A549 (cell line): ENCODE measurements around the gene PPP1R3E. TPM values are rescaled to one million over a fixed set of nuclear protein-coding genes. Genes with fewer than 3 reads are reported as not detected.
A peak's percentile ranks its signal among the peaks of the same experiment; 100 is the strongest.

Source experiments
- ATAC-seq, 2 experiments: fragments of 200-7000 bp in 1 of 2; fragments of >200 bp in 1 of 2; cut with Nextera tagmentation in 1 of 2; cut with Tn5 transposase in 1 of 2; 3 replicates each; pipeline versions ENCODE4 v1.8.0 to v1.9.1; 2018 to 2020; ENCODE audit warnings: mild to moderate bottlenecking in 1 of 2, moderate library complexity in 1 of 2
- CTCF ChIA-PET: fragments of 300-600 bp; sonication (Branson Sonifier 250); formaldehyde crosslinking; extraction: SDS; loops from one replicate; lab custom pipeline; 2021; ENCODE audit warnings: antibody characterized with exemption, inconsistent platforms; lab: Yijun Ruan, JAX
- POLR2A ChIA-PET: fragments of 350-600 bp; formaldehyde crosslinking; extraction: SDS; loops from one replicate; lab custom pipeline; 2021; ENCODE audit warnings: antibody characterized with exemption, inconsistent platforms; lab: Yijun Ruan, JAX
- DNase-seq, 2 experiments: peaks; one replicate each; pipeline versions ENCODE4 v3.0.0 to v3.0.0-alpha.2; 2011 to 2016; ENCODE audit warnings: low read depth in 1 of 2, low spot score in 1 of 2
- FAIRE-seq: peaks from 2 replicates; lab custom pipeline; 2011; peaks lifted over from hg19 to GRCh38; lab: Jason Lieb, UNC
- H3K27ac ChIP-seq, 2 experiments: fragments of >200 bp; sonication (Bioruptor Twin); formaldehyde crosslinking; 3 replicates each; pipeline ENCODE4 v1.5.1; 2016 to 2017
- H3K4me1 ChIP-seq: fragments of >200 bp; sonication (Bioruptor Twin); formaldehyde crosslinking; 3 replicates; pipeline ENCODE4 v1.6.1; 2016
- H3K4me2 ChIP-seq: fragments of >200 bp; sonication (Bioruptor Twin); formaldehyde crosslinking; 3 replicates; pipeline ENCODE4 v1.6.1; 2016
- H3K4me3 ChIP-seq: fragments of >200 bp; sonication (Bioruptor Twin); formaldehyde crosslinking; 3 replicates; pipeline ENCODE4 v1.5.1; 2016
- H3K9me3 ChIP-seq: fragments of >200 bp; sonication (Bioruptor Twin); formaldehyde crosslinking; 3 replicates; pipeline ENCODE4 v1.6.1; 2016
- CHD4 ChIP-seq: fragments of 200-600 bp; sonication (generic); IDR thresholded peaks from 2 replicates; pipeline ENCODE4 v1.6.1; 2016; ENCODE audit warnings: antibody characterized with exemption, mild to moderate bottlenecking, borderline replicate concordance
- EP300 ChIP-seq, 2 experiments: fragments of >200 bp; sonication (Bioruptor Twin); formaldehyde crosslinking; IDR thresholded peaks; 2 replicates in 1 of 2; 3 replicates in 1 of 2; pipeline ENCODE4 v1.6.1; 2016 to 2017
- ESRRA ChIP-seq: fragments of 150-350 bp; IDR thresholded peaks from 2 replicates; pipeline ENCODE4 v1.6.1; 2014; ENCODE audit warnings: mild to moderate bottlenecking, low read length, borderline replicate concordance
- FOXS1 ChIP-seq: fragments of 250-450 bp; sonication (Bioruptor Pico); IDR thresholded peaks from 2 replicates; pipeline ENCODE4 v1.5.0; 2020; ENCODE audit warnings: mild to moderate bottlenecking, moderate library complexity
- GATA3 ChIP-seq: IDR thresholded peaks from 2 replicates; pipeline ENCODE4 v1.6.1; 2012; ENCODE audit warnings: borderline replicate concordance
- HEYL ChIP-seq: fragments of 250-450 bp; sonication (Bioruptor Pico); IDR thresholded peaks from 2 replicates; pipeline ENCODE4 v1.8.0; 2021; ENCODE audit warnings: mild to moderate bottlenecking, moderate library complexity
- JUN ChIP-seq, 2 experiments: fragments of >200 bp; sonication (Bioruptor Twin); formaldehyde crosslinking; IDR thresholded peaks; 2 replicates in 1 of 2; 3 replicates in 1 of 2; pipeline ENCODE4 v1.6.1; 2016 to 2017
- JUNB ChIP-seq: fragments of >200 bp; sonication (Bioruptor Twin); formaldehyde crosslinking; IDR thresholded peaks from 2 replicates; pipeline ENCODE4 v1.6.1; 2016
- NPAS2 ChIP-seq: fragments of 250-450 bp; sonication (Bioruptor Pico); IDR thresholded peaks from 2 replicates; pipeline ENCODE4 v1.8.0; 2022; ENCODE audit warnings: mild to moderate bottlenecking, moderate library complexity, borderline replicate concordance
- PHF8 ChIP-seq: fragments of 200-600 bp; sonication (generic); IDR thresholded peaks from 2 replicates; pipeline ENCODE4 v1.6.1; 2016; ENCODE audit warnings: low read depth, mild to moderate bottlenecking, antibody characterized with exemption, moderate library complexity, borderline replicate concordance
- POLR2A ChIP-seq: IDR thresholded peaks from 2 replicates; pipeline ENCODE4 v1.6.1; 2012; ENCODE audit warnings: mild to moderate bottlenecking, low read length
- RAD21 ChIP-seq, 2 experiments: fragments of >200 bp in 1 of 2; sonication (Bioruptor Twin) in 1 of 2; formaldehyde crosslinking in 1 of 2; IDR thresholded peaks in 1 of 2; conservative IDR thresholded peaks in 1 of 2; 2 replicates in 1 of 2; 3 replicates in 1 of 2; pipeline ENCODE4 v1.6.1; 2012 to 2018; ENCODE audit warnings: inconsistent platforms in 1 of 2
- SMC3 ChIP-seq: fragments of >200 bp; sonication (Bioruptor Twin); formaldehyde crosslinking; IDR thresholded peaks from 3 replicates; pipeline ENCODE4 v1.6.1; 2018; ENCODE audit warnings: inconsistent platforms
- ZNF302 ChIP-seq: fragments of 250-450 bp; sonication (Bioruptor Pico); IDR thresholded peaks from 2 replicates; pipeline ENCODE4 v1.9.0; 2021; ENCODE audit warnings: inconsistent platforms, mild to moderate bottlenecking, moderate library complexity
- WGBS: methylation state at CpG from one replicate; pipeline ENCODE4 v1.1.6; 2017; ENCODE audit errors: missing lambda C conversion rate; 5-methylcytosine and 5-hydroxymethylcytosine counted together
- polyA minus RNA-seq: library from RNA; depleted of rRNA, polyadenylated mRNA; stranded (reverse); fragments of >200 nt; gene quantifications from 2 replicates; pipeline ENCODE4 v1.2.3, GENCODE V29; 2011; rRNA and poly(A)+ RNA removed
- polyA plus RNA-seq, 4 experiments: library from polyadenylated mRNA; depleted of rRNA in 3 of 4; stranded (reverse); fragments of >200 nt; fragmentation: RNase III in 1 of 4; extraction: RNeasy Plus Mini Kit Qiagen cat#74134 plus additional on column Dnase treatment in 1 of 4; gene quantifications; 2 replicates in 3 of 4; 3 replicates in 1 of 4; pipeline ENCODE4 v1.2.3, GENCODE V29; 2011 to 2017
- TF ChIP-seq, protein P1 (sequence below): fragments of 250-450 bp; sonication (Bioruptor Pico); IDR thresholded peaks from 2 replicates; pipeline ENCODE4 v1.5.0; 2020; ENCODE audit warnings: low read depth, mild to moderate bottlenecking, moderate library complexity
- TF ChIP-seq, protein P2 (sequence below): fragments of 450-650 bp; IDR thresholded peaks from 2 replicates; pipeline ENCODE4 v1.6.1; 2014; ENCODE audit warnings: antibody characterized with exemption
- TF ChIP-seq, protein P3 (sequence below): fragments of 250-450 bp; sonication (Bioruptor Pico); IDR thresholded peaks from 2 replicates; pipeline ENCODE4 v1.5.0; 2021; ENCODE audit warnings: mild to moderate bottlenecking, moderate library complexity, borderline replicate concordance

Gene PPP1R3E, protein sequence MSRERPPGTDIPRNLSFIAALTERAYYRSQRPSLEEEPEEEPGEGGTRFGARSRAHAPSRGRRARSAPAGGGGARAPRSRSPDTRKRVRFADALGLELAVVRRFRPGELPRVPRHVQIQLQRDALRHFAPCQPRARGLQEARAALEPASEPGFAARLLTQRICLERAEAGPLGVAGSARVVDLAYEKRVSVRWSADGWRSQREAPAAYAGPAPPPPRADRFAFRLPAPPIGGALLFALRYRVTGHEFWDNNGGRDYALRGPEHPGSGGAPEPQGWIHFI
- polyA plus RNA-seq (2011; rRNA removed) (11.1 and 12.4 TPM in 2 replicates), polyA plus RNA-seq (2017; fragmentation: RNase III; extraction: RNeasy Plus Mini Kit Qiagen cat#74134 plus additional on column Dnase treatment) (5.3 to 7.5 TPM (median 6.8 TPM) in 3 replicates), polyA minus RNA-seq (4.9 and 6.7 TPM in 2 replicates)
- 5.0 and 5.1 TPM in 2 replicates for polyA plus RNA-seq (2012; cell fraction: cytosol; rRNA removed)
- 19.8 and 39.9 TPM in 2 replicates for polyA plus RNA-seq (2012; cell fraction: nucleus; rRNA removed)

DNA sequence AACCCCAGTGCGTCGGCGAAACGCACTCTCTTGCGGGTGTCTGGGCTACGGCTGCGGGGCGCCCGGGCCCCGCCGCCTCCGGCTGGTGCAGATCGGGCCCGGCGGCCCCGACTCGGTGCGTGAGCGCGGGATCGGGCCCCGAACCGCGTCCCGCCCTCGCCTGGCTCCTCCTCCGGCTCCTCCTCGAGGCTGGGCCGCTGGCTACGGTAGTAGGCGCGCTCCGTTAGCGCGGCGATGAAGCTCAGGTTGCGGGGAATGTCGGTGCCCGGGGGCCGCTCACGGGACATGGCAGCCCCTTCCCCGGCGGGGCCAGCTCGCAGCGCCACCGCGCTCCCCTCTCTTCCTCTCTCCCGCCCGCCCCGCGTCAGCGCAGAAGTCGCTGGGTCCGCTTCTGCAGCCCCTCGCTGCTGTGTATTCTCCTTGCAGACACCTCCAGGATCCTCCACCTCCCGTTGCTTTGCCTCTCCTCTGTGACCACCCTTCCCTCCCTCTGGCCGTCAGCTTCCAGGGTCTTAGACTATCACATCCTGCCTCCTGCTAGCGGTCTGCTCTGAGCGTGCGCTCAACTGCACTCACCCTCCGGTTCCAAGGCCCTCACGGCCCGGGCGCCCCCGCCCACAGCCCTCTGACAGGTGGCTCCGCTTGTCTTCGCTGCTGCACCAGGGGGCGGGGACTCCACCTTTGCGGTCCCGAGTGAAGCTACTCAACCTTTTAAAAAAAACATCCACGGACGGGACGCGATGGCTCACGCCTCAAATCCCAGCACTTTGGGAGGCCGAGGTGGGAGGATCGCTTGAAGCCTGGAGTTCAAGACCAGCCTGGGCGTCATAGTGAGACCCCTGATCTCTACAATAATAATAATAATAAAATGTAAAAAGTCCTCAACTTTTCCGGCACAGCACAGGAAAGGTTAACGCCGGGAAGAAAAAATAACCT is at the start of gene PPP1R3E:
TSS of gene PPP1R3E (minus strand) at position 570 of the 936 bp plus-strand sequence. CDS start at position 287, 283 bp downstream.
- peak within 1 kb of the TSS; percentile 92 for H3K27ac ChIP-seq

DNA sequence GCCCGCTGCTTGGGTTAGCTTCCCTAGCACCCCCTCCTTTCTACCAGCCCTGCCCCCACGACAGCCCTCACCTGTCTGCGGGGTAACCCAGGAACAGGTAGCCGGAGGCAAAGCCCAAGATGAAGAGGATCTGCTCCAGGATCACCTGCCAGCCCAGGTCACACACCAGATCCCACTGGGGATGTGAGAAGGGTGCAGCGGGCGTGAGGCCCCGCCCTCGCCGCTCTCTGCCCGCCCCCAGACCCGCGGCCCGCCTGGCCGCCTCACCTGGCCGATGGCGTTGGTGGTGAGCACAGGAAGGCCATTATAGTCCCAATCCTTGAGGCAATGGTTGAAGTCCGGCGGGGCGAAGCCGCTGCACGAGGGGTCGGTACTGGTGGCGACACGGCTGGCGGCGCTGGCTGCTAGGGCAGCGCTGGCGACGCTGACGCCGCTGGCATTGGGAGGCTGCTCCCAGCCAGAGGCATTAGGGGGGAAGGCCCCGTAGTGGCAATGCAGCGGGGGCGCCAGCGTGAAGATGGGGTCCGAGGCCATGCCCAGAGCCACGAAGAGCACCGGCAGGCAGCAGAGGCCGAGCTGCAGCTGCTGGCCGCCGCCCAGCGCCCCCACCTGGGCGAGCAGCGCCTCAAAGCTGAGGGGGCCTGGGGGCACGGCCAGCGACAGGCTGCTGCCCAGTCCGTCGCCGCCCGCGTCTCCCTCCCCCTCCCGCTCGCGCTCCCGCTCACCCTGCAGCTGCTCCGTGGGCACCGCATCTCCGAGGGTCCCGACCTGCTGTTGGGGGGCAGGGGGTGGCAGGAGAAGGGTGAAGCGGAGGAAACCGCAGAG is 49.2 kb upstream of the PPP1R3E start:
- CTCF ChIA-PET: interaction anchor here (0.6 to 3.2 kb wide), 10 partner anchors 9 to 1824 kb away, joined by 3 to 24 read pairs (median 4); partner anchors contain the start of genes BCL2L2 and PABPN1
- no peaks in the 10 kb centered on the region for H3K9me3 ChIP-seq
- FAIRE-seq (no peak), ATAC-seq (peak; percentile 7 to 60; a peak in 4 of 6 replicates), DNase-seq (no peak)
- H3K4me3 ChIP-seq: peak overlapping the region; percentile 52
- peak overlapping the region; percentile 83 for H3K4me2 ChIP-seq
- TF ChIP-seq RAD21 (conservative IDR thresholded peaks at IDR 0.05 in 1 of 2, IDR thresholded peaks at IDR 0.05 in 1 of 2) (no peak), ZNF302 (CRISPR knock-in tag) (no peak), NPAS2 (CRISPR knock-in tag) (no peak), EP300 (IDR thresholded peaks at IDR 0.05) (no peak), CHD4 (no peak), JUNB (no peak), SMC3 (no peak)
- TF ChIP-seq, protein P1, sequence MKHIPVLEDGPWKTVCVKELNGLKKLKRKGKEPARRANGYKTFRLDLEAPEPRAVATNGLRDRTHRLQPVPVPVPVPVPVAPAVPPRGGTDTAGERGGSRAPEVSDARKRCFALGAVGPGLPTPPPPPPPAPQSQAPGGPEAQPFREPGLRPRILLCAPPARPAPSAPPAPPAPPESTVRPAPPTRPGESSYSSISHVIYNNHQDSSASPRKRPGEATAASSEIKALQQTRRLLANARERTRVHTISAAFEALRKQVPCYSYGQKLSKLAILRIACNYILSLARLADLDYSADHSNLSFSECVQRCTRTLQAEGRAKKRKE (CRISPR knock-in tag): no peak
- TF ChIP-seq, protein P2, sequence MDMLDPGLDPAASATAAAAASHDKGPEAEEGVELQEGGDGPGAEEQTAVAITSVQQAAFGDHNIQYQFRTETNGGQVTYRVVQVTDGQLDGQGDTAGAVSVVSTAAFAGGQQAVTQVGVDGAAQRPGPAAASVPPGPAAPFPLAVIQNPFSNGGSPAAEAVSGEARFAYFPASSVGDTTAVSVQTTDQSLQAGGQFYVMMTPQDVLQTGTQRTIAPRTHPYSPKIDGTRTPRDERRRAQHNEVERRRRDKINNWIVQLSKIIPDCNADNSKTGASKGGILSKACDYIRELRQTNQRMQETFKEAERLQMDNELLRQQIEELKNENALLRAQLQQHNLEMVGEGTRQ: no peak
- 0 out of 3 replicates have a peak, but pooled peaks cover 3% of the 10 kb centered on the region for H3K4me1 ChIP-seq
- POLR2A ChIA-PET: interaction anchor here (0.6 kb wide), 1 partner anchor 10 kb away, joined by 3 read pairs; no protein-coding TSS in a partner anchor
- 41% methylated on average over 16 of the region's 61 CpGs for WGBS
- H3K27ac ChIP-seq: peak overlapping the region; percentile 38 to 83; a peak in 5 of 6 replicates

More for the DNA sequence above, at the start of gene PPP1R3E:
- no peaks in the 10 kb centered on the region for H3K9me3 ChIP-seq
- FAIRE-seq (no peak), DNase-seq (peak; percentile 40 to 74), ATAC-seq (peak; percentile 65 to 76)
- TF ChIP-seq POLR2A (no peak; the same call in none of the 2 replicates), SMC3 (no peak), ESRRA (no peak), FOXS1 (no peak; the same call in 1 of the 2 replicates), PHF8 (peak; percentile 59), HEYL (CRISPR knock-in tag) (0 out of 2 replicates have a peak, but pooled peaks have one; percentile 23), JUN (IDR thresholded peaks at IDR 0.05) (0 out of 5 replicates have a peak, but pooled peaks of 1 of the 2 experiments have one; percentile 4), ZNF302 (CRISPR knock-in tag) (no peak), GATA3 (no peak)
- TF ChIP-seq, protein P3, sequence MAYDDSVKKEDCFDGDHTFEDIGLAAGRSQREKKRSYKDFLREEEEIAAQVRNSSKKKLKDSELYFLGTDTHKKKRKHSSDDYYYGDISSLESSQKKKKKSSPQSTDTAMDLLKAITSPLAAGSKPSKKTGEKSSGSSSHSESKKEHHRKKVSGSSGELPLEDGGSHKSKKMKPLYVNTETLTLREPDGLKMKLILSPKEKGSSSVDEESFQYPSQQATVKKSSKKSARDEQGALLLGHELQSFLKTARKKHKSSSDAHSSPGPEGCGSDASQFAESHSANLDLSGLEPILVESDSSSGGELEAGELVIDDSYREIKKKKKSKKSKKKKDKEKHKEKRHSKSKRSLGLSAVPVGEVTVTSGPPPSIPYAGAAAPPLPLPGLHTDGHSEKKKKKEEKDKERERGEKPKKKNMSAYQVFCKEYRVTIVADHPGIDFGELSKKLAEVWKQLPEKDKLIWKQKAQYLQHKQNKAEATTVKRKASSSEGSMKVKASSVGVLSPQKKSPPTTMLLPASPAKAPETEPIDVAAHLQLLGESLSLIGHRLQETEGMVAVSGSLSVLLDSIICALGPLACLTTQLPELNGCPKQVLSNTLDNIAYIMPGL (CRISPR knock-in tag): no peak
- TF ChIP-seq, all 56 proteins: peak for 3
- Histone ChIP-seq H3K4me2 (peak within 1 kb of the TSS; percentile 84), H3K4me1 (peaks cover 24% of the 10 kb centered on the region), H3K4me3 (peak within 1 kb of the TSS; percentile 58)
- 5% methylated on average over 64 of the region's 81 CpGs for WGBS
- CTCF ChIA-PET: interaction anchor here (0.6 to 12.8 kb wide), 10 partner anchors 8 to 202 kb away, joined by 3 to 254 read pairs (median 12); partner anchors contain the start of genes HOMEZ and PABPN1
- POLR2A ChIA-PET: interaction anchor here (0.6 to 4.1 kb wide), 8 partner anchors 9 to 913 kb away, joined by 3 to 40 read pairs (median 6); partner anchors contain the start of genes ACIN1, C14orf119, HOMEZ and MDP1
